ENCODE results near the gene AAR2.

AAR2 gene

GRCh38 chr20:36281785-36282380, 45.6 kb downstream of the AAR2 start:
- DNase-seq: no peak

GRCh38 chr20:36284751-36285150, 48.5 kb downstream of the AAR2 start:
- DNase-seq: no peak

- no peak for DNase-seq
These were observed 49.6 kb downstream of the AAR2 start for GRCh38 chr20:36285746-36286447.

DNA sequence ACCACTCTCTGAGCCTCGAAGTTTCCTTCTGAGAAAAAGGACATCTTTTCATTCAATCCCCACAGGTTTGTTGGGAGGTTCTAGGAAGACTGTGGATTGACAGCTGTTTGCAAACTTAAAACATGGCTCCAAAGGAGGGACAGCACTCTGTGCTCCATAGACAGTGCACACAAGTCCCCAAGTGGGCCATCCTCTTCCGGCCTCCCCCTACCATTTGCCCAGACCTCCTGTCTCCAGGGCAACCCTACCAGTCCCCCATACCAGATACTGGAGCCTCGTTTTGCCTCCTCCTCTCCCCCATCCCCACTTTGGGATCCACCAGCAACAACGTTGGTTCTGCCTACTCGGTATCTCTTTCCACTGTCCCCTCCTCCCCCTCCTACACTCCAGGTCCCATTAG, 61.4 kb downstream of the AAR2 start:
- DNase-seq: no peak

DNA sequence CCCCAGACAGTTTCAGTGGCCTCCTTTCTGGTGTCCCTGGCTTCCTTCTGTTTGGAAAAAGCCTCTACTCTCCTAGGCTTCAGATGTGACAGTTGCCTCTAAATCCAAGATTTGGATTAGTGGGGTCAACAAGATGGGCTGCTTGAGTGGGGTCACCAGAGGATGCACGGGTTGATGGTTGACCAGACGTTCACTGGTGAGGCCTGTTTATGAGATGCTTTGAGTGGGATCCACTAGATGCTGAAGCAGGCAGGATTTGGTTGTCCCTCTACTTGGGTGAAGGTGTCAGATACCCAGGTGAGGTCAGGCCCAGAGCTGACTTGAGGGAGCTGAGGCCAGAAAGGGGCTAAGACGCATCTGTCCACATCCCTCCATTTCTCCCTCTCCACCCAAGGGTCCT, 61.8 kb downstream of the AAR2 start:
- no peak for DNase-seq

- no peak for DNase-seq
These were observed 62.6 kb downstream of the AAR2 start for GRCh38 chr20:36298795-36299339.

- no peak for DNase-seq
These were observed 63.2 kb downstream of the AAR2 start for GRCh38 chr20:36299459-36299858.

GRCh38 chr20:36301359-36302119, 65.3 kb downstream of the AAR2 start:
- DNase-seq: no peak

GRCh38 chr20:36303020-36303595, 66.8 kb downstream of the AAR2 start:
- no peak for DNase-seq

DNA sequence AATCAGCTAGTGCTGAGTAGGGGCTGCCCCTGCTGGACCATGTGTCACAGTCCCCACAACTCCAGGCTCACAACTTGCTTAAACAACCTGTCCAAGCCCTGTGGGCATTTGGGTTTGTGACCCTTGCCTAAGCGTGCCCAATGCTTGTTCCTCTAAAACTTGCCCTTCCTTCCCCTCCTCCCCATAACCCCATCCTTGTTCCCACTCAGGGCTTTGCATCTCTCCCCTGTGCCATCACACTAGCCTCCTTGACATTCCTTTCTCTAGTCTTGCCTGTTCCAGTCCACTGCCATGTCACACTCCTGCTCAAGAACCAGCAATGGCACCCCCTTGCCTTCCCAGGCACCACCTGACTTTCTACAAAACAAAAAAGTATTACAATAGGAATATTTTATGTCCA, 67.6 kb downstream of the AAR2 start:
- DNase-seq: no peak

GRCh38 chr20:36304786-36305495, 68.7 kb downstream of the AAR2 start:
- DNase-seq: no peak

- no peak for DNase-seq
These were observed 69.6 kb downstream of the AAR2 start, which contains the start of gene DLGAP4 for GRCh38 chr20:36305602-36306551. Gene DLGAP4 (plus strand): TSS chr20:36306339. CDS start chr20:36431718, 125,379 bp downstream.
